Measurements from ENCODE around the gene KIAA1217.
"Not testable (repeated sequence)": the region's sequence is repeated elsewhere in the genome, so short reads cannot be mapped to it uniquely, and the experiment has no call there.

KIAA1217 gene

GRCh38 chr10:24428410-24428782 is 219.5 kb downstream of the KIAA1217 start:
- H3K27ac ChIP-seq: peak overlapping the region; percentile 49
- peak; percentile 53 for DNase-seq (ENCODE audit: low read depth, low spot score)

GRCh38 chr10:24430591-24430990 is 221.7 kb downstream of the KIAA1217 start:
- no peak for DNase-seq (ENCODE audit: low read depth, low spot score)
- no peak overlapping the region for H3K27ac ChIP-seq

- H3K27ac ChIP-seq: no peak overlapping the region
- DNase-seq (ENCODE audit: low read depth, low spot score): no peak
These were observed 223.8 kb downstream of the KIAA1217 start for GRCh38 chr10:24432478-24433416.

- DNase-seq (ENCODE audit: low read depth, low spot score): no peak
- H3K27ac ChIP-seq: no peak overlapping the region
These were observed 224.8 kb downstream of the KIAA1217 start for GRCh38 chr10:24433705-24434104.

GRCh38 chr10:24434961-24435360 is 226.0 kb downstream of the KIAA1217 start:
- DNase-seq (ENCODE audit: low read depth, low spot score): no peak
- H3K27ac ChIP-seq: peak overlapping the region; percentile 32

GRCh38 chr10:24435374-24435773 is 226.4 kb downstream of the KIAA1217 start:
- peak; percentile 65 for DNase-seq (ENCODE audit: low read depth, low spot score)
- peak overlapping the region; percentile 32 for H3K27ac ChIP-seq

GRCh38 chr10:24437302-24437701 is 228.4 kb downstream of the KIAA1217 start:
- H3K27ac ChIP-seq: no peak overlapping the region
- DNase-seq (ENCODE audit: low read depth, low spot score): no peak

GRCh38 chr10:24438800-24439199 is 229.9 kb downstream of the KIAA1217 start:
- H3K27ac ChIP-seq: no peak overlapping the region

GRCh38 chr10:24439935-24440334 is 231.0 kb downstream of the KIAA1217 start:
- no peak for DNase-seq (ENCODE audit: low read depth, low spot score)
- H3K27ac ChIP-seq: no peak overlapping the region

More at GRCh38 chr10:24438800-24439199, 229.9 kb downstream of the KIAA1217 start:
- no peak for DNase-seq (ENCODE audit: low read depth, low spot score)

GRCh38 chr10:24440817-24441797 is 232.2 kb downstream of the KIAA1217 start:
- no peak overlapping the region for H3K27ac ChIP-seq
- DNase-seq (ENCODE audit: low read depth, low spot score): no peak

GRCh38 chr10:24442234-24442633 is 233.3 kb downstream of the KIAA1217 start:
- DNase-seq (ENCODE audit: low read depth, low spot score): no peak
- no peak overlapping the region for H3K27ac ChIP-seq

GRCh38 chr10:24442641-24443174 is 233.8 kb downstream of the KIAA1217 start:
- H3K27ac ChIP-seq; DNase-seq (ENCODE audit: low read depth, low spot score): not testable (repeated sequence)

GRCh38 chr10:24444337-24444736 is 235.4 kb downstream of the KIAA1217 start:
- no peak for DNase-seq (ENCODE audit: low read depth, low spot score)
- no peak overlapping the region for H3K27ac ChIP-seq

GRCh38 chr10:24445958-24446357 is 237.0 kb downstream of the KIAA1217 start:
- not testable (repeated sequence) for H3K27ac ChIP-seq; DNase-seq (ENCODE audit: low read depth, low spot score)

- no peak for DNase-seq (ENCODE audit: low read depth, low spot score)
These were observed 237.8 kb downstream of the KIAA1217 start for GRCh38 chr10:24446739-24447138.

GRCh38 chr10:24448351-24448999 is 239.5 kb downstream of the KIAA1217 start:
- no peak for DNase-seq (ENCODE audit: low read depth, low spot score)
- peak overlapping the region; percentile 31 for H3K27ac ChIP-seq

More at GRCh38 chr10:24446739-24447138, 237.8 kb downstream of the KIAA1217 start:
- no peak overlapping the region for H3K27ac ChIP-seq

GRCh38 chr10:24449321-24449740 is 240.4 kb downstream of the KIAA1217 start:
- no peak for DNase-seq (ENCODE audit: low read depth, low spot score)
- H3K27ac ChIP-seq: no peak overlapping the region

- H3K27ac ChIP-seq: no peak overlapping the region
- DNase-seq (ENCODE audit: low read depth, low spot score): no peak
These were observed 240.9 kb downstream of the KIAA1217 start for GRCh38 chr10:24449769-24450310.

- no peak overlapping the region for H3K27ac ChIP-seq
- no peak for DNase-seq (ENCODE audit: low read depth, low spot score)
These were observed 242.4 kb downstream of the KIAA1217 start for GRCh38 chr10:24451325-24451820.
